CD4-positive, alpha-beta T cell treated with Interleukin-2 at 100 ng/mL for 4 hours (primary cell): ENCODE measurements around the gene F2RL2.
"Not testable (repeated sequence)": the region's sequence is repeated elsewhere in the genome, so short reads cannot be mapped to it uniquely, and the experiment has no call there.

Experiments used
- DNase-seq: peaks from one replicate; pipeline ENCODE4 v3.0.0-alpha.2; 2020; ENCODE audit warnings: low spot score

Gene F2RL2

DNA sequence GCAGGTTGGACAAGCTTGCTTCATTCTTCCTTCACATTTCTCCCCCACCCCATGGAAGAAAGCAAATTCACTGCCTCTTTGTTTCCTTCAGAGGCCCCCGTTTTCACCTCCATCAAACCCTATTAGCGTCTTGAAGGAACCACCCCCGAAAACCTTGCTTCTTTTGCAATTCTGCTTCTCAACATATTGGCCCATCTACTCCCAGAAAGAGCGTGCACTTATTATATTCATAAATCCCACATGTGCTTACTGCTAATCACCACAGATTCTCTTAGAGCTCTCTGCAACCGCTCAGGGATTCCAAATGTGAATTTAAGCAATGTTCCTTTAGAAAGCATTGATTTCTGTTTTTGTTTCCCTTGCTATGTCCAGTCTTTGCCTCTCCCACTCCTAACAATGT lies 1.1 kb downstream of the F2RL2 start:
- no peak for DNase-seq

DNA sequence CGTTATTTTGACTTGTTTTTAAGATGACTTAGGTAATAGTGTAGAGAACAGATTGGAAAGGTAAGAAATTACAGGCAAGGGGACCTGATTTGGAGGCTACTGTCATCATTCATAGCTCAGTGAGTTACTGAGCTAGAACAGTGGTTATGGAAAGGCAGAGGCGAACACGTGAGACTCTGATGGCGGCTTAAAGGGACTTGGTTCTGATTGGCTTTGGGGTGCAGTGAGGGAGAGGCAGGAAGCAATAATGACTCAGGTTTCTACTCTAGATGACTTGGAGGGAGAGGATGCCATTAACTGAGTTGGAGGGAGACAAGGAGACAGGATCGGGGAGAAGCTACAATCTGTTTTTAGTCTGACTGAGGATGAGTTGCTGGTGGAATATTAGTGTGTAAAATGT lies 3.0 kb downstream of the F2RL2 start:
- no peak for DNase-seq

GRCh38 chr5:76617675-76618074 lies 5.5 kb downstream of the F2RL2 start:
- DNase-seq: no peak

- no peak for DNase-seq
Observed at GRCh38 chr5:76617229-76617628, 6.0 kb downstream of the F2RL2 start.

DNA sequence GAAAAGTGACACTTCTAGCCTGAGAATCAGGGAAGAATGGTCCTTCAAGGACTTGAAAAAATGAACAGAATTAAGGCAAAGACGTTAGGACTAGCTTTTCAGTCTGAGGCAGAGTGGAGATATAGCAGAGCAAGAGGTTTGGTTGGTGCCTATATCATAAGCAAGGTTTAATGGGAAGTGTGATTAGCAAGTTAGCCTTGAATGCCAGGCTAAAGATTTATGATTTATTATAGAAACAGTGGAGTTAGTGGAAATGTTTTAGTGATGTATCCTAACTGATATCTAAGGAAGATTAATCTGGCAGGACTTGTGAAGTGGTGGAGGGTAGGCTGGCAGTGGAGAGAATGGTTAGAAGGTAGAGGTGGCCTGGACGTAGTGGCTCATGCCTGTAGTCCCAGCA lies 7.0 kb downstream of the F2RL2 start:
- no peak for DNase-seq

DNA sequence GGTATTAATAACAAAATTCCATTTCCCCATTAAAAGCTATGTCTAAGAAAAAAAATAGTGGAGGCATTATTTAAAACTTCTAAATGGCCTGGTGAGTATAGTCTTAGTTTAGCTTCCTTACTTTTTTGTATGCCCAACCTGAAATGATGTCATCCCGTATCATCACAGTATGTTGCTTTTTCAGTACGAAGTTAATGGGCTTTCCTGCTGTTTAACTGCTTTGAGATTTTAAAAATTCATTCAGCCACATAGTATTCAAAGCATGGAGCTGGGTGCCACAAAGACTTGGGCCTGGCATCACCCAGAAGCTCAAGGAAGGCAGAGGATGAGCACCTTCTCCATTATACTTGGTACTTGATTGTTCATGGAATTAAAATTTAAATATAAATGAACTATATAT lies 7.4 kb downstream of the F2RL2 start:
- no peak for DNase-seq

DNA sequence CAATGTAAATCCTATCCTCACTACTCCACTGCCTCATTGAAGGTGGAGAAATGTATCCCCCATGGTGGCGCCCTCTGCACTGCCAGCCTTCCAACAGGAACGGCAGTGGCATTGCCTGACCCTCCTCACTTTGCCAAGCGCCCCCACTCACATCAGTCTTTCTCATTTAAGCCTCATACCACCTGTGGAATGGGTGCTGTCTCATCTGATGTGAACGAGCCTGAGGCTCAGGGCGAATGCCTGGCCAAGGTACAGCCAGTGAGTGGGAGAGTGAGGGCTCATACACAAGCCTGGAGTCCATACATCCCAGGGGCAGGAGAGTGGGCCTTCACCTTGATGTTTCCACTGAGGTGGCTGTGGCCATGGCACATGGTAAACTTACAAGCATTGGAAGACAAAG lies 10.3 kb downstream of the F2RL2 start:
- DNase-seq: no peak

GRCh38 chr5:76610196-76610595 lies 13.0 kb downstream of the F2RL2 start:
- no peak for DNase-seq

DNA sequence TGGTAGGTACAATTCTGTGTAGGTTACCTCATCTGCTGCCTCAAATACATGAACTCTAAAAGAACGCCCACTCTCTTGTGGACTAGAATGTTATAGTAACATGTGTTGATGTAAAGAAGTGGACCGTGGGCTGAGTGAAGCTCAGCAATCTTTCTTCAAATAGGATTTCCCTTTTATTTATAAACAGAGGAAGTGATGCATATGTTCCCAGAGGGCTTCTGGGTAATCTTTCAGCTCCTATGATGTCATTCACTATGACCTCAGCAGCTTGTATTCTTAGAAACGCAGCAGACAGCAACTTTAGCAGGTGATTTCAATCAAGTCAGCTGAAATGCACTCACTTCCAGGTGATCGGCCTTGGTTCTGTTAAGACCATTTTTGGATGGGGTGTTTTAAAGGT lies 14.4 kb downstream of the F2RL2 start:
- peak; percentile 7 for DNase-seq

DNA sequence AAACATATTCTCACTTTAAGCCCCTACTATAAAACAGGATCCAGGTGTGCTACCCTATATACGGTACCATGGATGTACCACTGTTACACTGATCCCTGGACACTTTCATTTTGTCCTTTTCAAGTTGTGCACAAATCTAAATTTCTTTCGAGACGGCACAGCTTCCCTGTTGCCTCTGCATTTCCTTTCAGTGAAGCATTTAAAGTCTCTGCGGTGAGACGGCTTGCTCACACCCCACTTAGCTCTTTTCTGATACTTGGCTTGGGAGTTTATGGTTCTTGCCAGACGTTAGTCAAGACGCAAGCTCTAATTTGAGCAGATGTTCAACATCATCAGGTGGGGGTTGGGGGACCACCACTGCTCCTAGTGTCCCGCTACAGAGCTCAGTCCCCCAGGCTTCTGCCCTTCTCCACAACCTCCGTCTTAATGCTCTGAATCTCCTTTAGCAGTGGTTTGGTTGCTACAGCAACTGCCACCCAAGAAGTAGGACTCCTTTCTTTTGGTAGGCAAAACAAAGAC lies 15.8 kb downstream of the F2RL2 start:
- DNase-seq: no peak

DNA sequence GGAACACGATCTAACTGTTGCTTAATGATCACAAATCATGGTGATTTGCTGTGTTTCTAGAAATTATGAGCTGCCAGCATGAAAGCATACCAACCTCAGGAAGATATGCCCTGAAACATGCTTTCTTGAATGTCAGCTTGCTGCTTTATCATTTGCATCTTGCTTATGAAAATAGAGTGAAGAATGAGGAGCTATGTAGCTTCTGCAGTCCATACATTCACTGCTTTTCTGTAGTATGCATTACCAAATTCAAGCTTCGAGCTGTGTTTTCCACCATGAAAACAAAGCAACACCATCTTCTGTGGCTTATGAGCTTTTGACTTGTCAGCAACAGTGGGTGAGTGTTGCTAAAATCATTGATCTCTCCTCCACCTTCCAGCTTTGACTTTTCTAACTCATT lies 16.5 kb downstream of the F2RL2 start:
- DNase-seq: no peak

DNA sequence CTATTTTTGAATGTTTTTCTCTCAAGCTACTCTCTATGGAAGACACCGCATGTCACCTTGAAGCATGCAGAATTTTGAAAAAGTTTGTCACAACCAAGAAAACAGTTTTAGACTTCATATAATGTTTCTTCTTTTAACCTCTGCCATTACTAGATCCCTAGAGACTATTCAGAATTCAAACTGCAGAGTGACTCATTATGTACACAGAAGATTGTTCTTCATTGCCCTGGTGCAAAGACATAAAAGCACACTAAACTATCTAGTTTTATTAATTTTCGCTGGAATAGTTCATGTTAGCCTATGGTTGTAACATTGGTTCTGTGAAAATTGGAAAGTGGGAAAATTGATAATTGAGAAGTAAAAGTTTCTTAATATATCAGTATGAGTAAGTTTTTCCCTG lies 18.4 kb downstream of the F2RL2 start:
- no peak for DNase-seq

DNA sequence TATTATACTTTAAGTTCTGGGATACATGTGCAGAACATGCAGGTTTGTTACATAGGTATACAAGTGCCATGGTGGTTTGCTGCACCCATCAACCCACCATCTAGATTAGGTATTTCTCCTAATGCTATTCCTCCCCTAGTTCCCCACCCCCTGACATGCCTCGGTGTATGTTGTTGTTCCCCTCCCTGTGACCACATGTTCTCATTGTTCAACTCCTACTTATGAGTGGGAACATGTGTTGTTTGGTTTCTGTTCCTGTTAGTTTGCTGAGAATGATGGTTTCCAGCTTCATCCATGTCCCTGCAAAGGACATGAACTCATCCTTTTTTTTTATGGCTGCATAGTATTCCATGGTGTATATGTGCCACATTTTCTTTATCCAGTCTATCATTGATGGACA lies 19.2 kb downstream of the F2RL2 start:
- DNase-seq: not testable (repeated sequence)

- no peak for DNase-seq
Observed at GRCh38 chr5:76602094-76602726, 21.0 kb downstream of the F2RL2 start.

GRCh38 chr5:76601470-76601869 lies 21.7 kb downstream of the F2RL2 start:
- peak; percentile 65 for DNase-seq

DNA sequence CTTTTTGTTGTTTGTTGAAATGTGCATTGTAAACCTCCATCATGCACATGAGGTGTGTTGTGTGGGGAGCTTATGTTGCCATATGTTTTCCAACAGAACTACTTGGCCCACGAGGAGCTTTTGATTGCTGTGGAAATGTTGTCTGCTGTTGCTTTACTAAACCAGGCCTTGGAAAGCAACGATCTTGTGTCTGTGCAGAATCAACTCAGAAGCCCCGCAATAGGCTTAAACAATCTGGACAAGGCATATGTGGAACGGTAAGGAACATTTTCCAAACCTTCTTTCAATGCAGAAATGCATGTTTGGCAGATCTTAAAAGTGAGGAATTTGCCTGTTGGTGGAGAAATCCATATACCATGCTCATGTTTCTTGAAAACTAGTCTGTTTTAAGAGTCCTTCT lies 22.5 kb downstream of the F2RL2 start:
- no peak for DNase-seq

- DNase-seq: no peak
Observed at GRCh38 chr5:76598531-76598930, 24.7 kb downstream of the F2RL2 start.

DNA sequence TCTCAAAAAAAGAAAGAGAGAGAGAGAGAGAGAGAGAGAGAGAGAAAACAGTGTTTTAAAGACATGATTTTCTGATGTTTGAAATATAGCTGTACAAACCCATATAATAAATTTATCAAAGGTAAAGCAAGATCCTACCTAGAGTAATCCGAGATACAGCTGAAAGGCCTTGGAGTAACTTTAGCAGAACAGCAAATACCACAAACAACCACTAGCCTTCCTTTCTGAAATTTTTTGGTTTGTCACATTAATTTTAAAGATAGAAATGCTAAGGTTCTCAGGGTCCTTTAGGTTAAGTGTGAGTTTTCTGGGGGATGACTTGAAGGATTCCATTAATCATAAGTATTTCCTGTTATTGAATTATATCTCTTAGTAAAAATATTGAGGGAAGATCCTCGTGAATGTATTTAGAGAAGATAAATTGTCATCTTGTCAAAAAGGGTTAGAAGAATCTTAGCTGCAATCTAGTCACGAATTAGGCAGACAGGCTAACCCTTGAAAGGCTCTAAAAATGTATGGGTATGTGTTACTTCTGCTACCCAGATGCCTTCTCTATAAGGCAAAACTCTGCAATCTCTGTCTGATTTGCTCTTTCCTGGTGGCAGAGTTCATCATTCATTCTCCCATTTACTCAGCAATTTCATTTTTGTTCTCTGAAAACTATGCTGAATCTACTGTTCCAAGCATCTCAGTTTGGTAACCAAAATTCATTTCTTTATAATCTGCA lies 27.3 kb downstream of the F2RL2 start:
- no peak for DNase-seq

DNA sequence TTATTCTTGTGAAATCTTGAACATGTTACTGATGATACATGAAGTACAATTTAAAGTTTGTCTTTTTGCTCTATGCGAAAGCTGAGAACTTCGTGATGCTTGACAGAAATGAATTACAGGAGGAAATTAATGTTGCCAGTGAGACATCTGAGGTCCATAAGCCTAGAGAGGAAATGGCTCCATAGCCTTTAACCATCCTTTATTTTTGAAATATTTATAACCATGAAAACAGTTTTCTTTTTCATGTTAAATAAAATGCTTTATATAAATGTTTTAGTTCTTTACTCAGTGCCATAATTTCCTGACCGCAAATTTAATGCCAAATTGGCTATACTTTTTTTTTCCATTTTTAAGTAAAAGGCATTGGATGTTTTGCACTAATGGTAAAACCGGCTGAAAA lies 29.1 kb downstream of the F2RL2 start:
- DNase-seq: no peak

DNA sequence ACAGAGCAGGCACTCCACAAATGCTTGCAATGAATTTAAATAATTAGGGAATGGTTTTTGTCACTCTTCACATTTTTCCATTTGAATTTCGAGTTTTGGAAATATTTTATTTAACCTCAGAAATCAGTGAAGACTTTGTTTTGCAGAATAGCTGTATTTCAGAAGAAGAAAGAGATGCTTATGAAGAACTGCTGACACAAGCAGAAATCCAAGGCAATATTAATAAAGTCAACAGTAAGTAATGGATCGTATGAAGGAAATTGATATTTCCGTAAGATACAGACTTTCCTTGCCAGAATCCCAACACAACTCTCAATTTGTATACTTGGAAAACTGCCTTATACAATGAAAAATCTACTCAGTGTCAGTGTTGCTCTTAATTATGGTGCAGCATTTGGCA lies 30.5 kb downstream of the F2RL2 start:
- DNase-seq: no peak

DNA sequence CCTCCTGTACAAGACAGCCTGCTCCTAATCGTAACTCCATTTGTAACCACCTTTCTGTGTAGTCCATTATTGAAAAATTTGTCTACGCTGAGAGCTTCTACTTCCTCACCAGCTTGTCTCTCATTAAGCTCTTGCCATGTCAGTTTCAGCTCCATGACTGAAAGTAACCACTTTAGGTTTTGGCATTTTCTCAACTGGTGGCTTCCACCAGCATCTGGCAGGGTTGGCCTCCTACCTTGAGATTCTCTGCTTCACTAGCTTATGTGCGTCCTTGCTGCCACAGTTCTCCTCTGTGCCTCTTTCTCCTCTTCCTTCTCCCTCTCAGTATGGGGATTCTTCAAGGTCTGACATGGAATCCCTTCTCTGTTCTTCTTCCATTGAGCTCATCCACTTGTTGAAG lies 31.8 kb downstream of the F2RL2 start:
- no peak for DNase-seq

DNA sequence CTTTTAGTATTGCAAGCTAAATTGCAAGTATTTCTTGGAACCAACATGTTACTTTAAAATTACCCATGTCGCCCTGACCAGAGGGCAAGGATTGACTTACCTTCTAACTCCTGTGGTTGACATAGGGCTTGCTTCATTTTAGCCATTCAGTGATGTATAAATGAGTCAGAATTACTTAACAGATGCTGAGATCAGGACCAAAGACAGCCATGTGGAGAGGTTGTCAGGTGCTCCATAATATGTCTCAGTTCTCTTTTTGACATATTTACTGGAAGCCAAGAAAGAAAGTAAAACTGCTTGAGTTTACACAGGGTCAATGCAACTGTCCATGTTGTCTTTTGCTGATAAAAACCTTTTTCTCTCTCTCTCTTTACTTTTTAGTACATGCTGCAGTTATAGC lies 33.2 kb downstream of the F2RL2 start:
- DNase-seq: no peak

GRCh38 chr5:76586531-76586930 lies 36.7 kb downstream of the F2RL2 start:
- DNase-seq: no peak

- no peak for DNase-seq
Observed at GRCh38 chr5:76585783-76586217, 37.4 kb downstream of the F2RL2 start.
